Fibroblast of the aortic adventitia (primary cell): ENCODE data around the gene EEFSEC. TPM values are rescaled to one million over a fixed set of nuclear protein-coding genes. Genes with fewer than 3 reads are reported as not detected.

Experiments
- DNase-seq: peaks from one replicate; pipeline ENCODE4 v3.0.0-alpha.2; 2010; ENCODE audit warnings: low read depth
- H3K4me3 ChIP-seq: 2 replicates; pipeline ENCODE4 v1.5.1; 2011; ENCODE audit warnings: low read depth, mild to moderate bottlenecking, control low read depth, low read length, moderate library complexity
- total RNA-seq: library from RNA; depleted of rRNA; stranded (reverse); fragments of >200 nt; gene quantifications from 2 replicates; pipeline ENCODE4 v1.2.3, GENCODE V29; 2012; ENCODE audit warnings: low replicate concordance
- TF ChIP-seq, protein P1 (sequence below): IDR thresholded peaks from 2 replicates; pipeline ENCODE4 v1.5.1; 2011; ENCODE audit warnings: mild to moderate bottlenecking, low read length, control low read depth, inconsistent platforms; ENCODE audit not compliant: insufficient read depth

Gene EEFSEC
- total RNA-seq, 1 donor = 8.1 TPM

GRCh38 chr3:128317101-128317697, 163.9 kb downstream of the EEFSEC start:
- no peak for DNase-seq
- H3K4me3 ChIP-seq = no peak overlapping the region
- TF ChIP-seq, protein P1, sequence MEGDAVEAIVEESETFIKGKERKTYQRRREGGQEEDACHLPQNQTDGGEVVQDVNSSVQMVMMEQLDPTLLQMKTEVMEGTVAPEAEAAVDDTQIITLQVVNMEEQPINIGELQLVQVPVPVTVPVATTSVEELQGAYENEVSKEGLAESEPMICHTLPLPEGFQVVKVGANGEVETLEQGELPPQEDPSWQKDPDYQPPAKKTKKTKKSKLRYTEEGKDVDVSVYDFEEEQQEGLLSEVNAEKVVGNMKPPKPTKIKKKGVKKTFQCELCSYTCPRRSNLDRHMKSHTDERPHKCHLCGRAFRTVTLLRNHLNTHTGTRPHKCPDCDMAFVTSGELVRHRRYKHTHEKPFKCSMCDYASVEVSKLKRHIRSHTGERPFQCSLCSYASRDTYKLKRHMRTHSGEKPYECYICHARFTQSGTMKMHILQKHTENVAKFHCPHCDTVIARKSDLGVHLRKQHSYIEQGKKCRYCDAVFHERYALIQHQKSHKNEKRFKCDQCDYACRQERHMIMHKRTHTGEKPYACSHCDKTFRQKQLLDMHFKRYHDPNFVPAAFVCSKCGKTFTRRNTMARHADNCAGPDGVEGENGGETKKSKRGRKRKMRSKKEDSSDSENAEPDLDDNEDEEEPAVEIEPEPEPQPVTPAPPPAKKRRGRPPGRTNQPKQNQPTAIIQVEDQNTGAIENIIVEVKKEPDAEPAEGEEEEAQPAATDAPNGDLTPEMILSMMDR = no peak

DNA sequence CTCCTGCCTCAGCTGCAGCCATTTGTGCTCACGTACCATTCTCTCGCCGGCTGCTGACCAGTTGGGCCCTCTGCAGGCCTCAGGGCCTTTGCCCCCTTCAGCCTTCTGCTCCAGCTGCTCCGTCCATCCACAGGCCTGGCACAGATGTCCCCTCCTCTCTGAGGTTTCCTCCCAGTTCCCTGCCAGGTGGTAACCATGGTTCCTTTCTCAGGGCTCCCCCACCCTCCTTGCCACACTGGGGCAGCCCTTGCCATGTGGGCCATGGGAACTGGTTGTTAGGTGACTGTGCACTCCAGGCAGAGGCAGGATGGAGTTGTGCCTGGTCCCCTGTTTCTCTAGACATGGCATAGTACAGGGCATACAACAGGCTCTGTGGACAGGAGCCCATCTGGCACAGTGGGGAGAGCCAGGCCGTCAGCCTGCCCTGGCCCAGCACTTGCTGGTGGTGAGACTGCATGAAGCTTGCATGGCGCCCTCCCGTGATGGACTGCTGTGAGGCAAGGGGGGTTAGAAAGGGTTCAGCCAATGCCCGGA, 164.5 kb downstream of the EEFSEC start:
- H3K4me3 ChIP-seq = no peak overlapping the region
- no peak for DNase-seq
- TF ChIP-seq, protein P1 = no peak

DNA sequence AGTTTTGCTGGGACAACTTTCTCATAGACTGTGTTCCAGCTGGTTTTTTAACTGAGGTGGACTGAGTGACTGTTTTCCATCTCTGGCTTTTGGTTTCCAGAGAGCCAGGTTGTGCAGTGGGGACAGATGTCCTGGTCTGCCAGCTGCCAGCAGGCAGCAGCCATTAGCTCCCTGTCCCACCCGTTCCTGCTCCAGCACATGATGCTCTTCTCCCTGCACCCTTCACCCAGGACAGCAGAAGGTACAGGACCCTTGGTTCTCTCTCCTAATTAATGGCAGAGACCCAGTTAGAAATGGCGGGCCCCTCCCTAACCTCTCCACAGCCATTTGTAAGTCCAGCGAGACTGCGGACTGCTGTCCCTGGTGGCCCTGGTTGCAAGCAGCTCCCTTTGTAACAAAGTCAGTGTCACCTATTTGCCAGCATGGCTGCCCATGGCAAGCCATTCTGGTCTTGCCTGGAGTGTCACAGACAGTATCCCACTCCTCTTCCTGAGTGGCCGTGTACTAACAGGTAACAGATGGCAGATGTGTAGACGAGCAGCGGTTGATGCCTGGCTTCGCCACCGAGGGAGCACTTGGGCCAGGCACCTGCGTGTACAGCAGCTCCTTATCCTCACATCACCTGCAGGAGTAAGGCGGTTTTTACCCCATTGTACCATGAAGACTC, 165.1 kb downstream of the EEFSEC start:
- TF ChIP-seq, protein P1 = no peak
- DNase-seq = no peak
- no peak overlapping the region for H3K4me3 ChIP-seq

DNA sequence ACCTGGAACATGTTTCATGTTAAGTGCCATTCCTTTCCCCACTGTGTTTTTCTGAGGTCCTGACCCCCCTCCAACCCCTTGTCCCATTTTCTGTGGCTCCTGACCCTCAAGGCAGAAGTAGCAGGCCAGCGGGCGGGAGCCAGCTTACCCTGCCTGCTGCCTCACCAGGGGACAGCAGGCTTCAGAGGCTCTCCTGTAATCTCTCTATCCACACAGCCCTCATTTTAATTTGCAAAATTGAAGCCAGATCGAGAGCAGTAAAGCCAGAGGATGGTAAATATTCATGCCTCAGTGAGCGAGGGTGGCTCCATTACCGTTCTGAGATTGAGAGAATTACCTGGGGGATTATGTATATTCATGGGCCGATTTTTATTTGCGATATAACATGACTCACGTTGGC, 165.8 kb downstream of the EEFSEC start:
- no peak overlapping the region for H3K4me3 ChIP-seq
- no peak for DNase-seq
- TF ChIP-seq, protein P1 = no peak

DNA sequence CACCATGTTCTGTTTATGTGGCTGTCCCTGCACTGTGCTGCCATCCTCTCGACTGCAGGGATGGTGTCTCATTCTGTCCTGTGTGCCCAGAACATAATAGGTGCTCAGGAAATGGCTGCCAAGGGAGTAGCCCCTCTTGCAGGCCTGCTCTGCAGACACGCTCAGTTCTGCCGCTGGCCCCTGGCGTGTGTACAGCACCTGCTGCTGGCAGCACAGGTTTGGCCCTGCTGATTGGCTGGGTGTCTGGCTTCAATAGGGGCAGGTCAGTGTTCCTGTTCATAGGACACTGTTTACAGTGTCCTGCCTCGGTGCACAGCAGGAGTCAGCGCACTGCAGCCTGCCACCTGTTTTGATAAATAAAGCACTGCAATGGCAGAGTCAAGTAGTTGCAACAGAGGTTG, 166.5 kb downstream of the EEFSEC start:
- H3K4me3 ChIP-seq = no peak overlapping the region
- DNase-seq = no peak
- TF ChIP-seq, protein P1 = no peak

DNA sequence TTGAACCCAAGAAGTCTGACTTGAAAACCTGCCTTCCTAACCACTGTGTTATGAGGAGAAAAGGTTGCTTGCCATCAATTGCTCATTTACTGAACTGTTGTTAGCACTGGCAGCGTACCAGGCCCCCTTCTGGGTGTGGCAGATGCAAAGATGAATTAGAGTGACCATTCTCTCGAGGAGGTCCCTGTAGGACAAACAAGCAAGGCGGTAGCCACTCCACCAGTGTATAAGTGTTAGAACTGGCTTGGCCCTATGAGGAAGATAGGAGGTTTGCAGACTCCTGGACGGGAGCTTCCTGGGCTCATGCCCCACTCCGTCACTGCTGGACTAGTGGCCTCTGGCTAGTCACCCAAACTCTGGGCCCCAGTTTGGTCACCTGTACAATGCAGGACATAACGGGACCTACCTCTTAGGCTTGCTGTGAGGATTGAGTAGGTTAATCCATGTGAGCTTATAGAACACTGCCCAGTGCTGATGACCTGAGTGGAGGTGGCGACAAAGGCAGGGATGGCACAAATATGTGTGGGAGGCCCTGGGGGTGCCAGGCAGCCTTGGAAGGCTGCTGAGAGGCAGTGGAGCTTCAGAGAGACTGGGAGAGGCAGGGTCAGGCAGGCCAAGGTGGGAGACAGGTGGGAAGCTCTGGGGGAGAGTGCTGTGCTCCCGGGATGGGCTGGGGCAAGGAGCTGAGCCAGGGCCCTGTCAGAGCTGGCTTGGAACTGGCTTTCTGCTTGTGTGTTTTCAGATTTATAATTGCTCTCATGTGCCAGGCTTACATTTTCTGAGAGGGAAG, 167.5 kb downstream of the EEFSEC start:
- DNase-seq = no peak
- no peak overlapping the region for H3K4me3 ChIP-seq
- TF ChIP-seq, protein P1 = no peak
